Adrenal gland (tissue), 12 donors: ENCODE data around the gene GPBAR1. TPM values are rescaled to one million over a fixed set of nuclear protein-coding genes. Genes with fewer than 3 reads are reported as not detected.

Experiments
- DNase-seq, 7 donors: peaks; one replicate each; pipeline ENCODE4 v3.0.0-alpha.2; 2019 to 2020
- H3K27ac ChIP-seq, 5 donors: fragments of 200-600 bp; sonication (generic) in 4 of 5; 1 replicate in 3 of 5; 2 replicates in 2 of 5; pipeline versions ENCODE4 v1.5.1 to v1.8.0; 2016 to 2020; ENCODE audit warnings: mild to moderate bottlenecking in 1 of 5
- H3K27me3 ChIP-seq: fragments of 200-600 bp; 2 replicates; pipeline ENCODE4 v1.8.0; 2021
- H3K36me3 ChIP-seq, 2 donors: fragments of 200-600 bp; replicated peaks in 1 of 2; 1 replicate in 1 of 2; 2 replicates in 1 of 2; pipeline versions ENCODE4 v1.5.1 to v1.8.0; 2018 to 2022
- H3K4me1 ChIP-seq, 2 donors: fragments of 200-600 bp; replicated peaks in 1 of 2; 1 replicate in 1 of 2; 2 replicates in 1 of 2; pipeline versions ENCODE4 v1.5.1 to v1.8.0; 2018 to 2021
- H3K4me3 ChIP-seq, 4 donors: fragments of 200-600 bp; sonication (generic) in 3 of 4; one replicate each; pipeline ENCODE4 v1.5.1; 2016 to 2018
- H3K9me3 ChIP-seq, 3 donors: fragments of 200-600 bp; sonication (generic) in 1 of 3; replicated peaks in 1 of 3; 1 replicate in 2 of 3; 2 replicates in 1 of 3; pipeline versions ENCODE4 v1.5.1 to v1.8.0; 2016 to 2021
- CTCF ChIP-seq, 6 experiments: fragments of 450-650 bp in 4 of 6; fragments of 200-600 bp in 2 of 6; sonication (generic) in 1 of 6; IDR thresholded peaks; 1 replicate in 5 of 6; 2 replicates in 1 of 6; pipeline versions ENCODE4 v1.5.1 to v1.8.0; 2016 to 2021; ENCODE audit warnings: antibody characterized with exemption in 6 of 6, mild to moderate bottlenecking in 2 of 6, moderate library complexity in 1 of 6
- POLR2A ChIP-seq, 2 donors: fragments of 450-650 bp; IDR thresholded peaks; one replicate each; pipeline ENCODE4 v1.6.1; 2017; ENCODE audit warnings: antibody characterized with exemption in 2 of 2, mild to moderate bottlenecking in 2 of 2, moderate library complexity in 1 of 2
- whole genome bisulfite sequencing, 4 donors: extraction: QIAGEN DNeasy Blood & Tissue Kit in 2 of 4; methylation state at CpG; one replicate each; pipeline versions ENCODE4 v1.1.5 to v1.1.7; 2013 to 2017; 5-methylcytosine and 5-hydroxymethylcytosine counted together
- intact Hi-C, 2 donors: fragments of 100-400 bp; cut with DNase I; formaldehyde crosslinking; loops; one replicate each; pipeline versions ENCODE4 v1.14.1 to v1.15.0; 2022 to 2023
- polyA plus RNA-seq, 3 donors: library from polyadenylated mRNA; stranded (reverse); fragments of 200-250 nt in 2 of 3; fragments of 350-450 nt in 1 of 3; fragmentation: Illumina TruSeq in 1 of 3; extraction: RNeasy Lipid Tissue Mini Kit (QIAGEN cat#74804) in 1 of 3; gene quantifications; one replicate each; pipeline ENCODE4 v1.2.3, GENCODE V29; 2013 to 2014
- total RNA-seq, 9 donors: library from RNA; depleted of rRNA in 4 of 9; stranded (reverse); fragments of >200 nt in 4 of 9; fragments of 120-200 nt in 1 of 9; fragmentation: NEBNext Ultra II Directional in 1 of 9; extraction: Animal tissue kit (Norgen Biotek cat#: 25700) in 1 of 9; gene quantifications; one replicate each; pipeline versions ENCODE4 v1.1.0 to v1.2.4, GENCODE V29; 2013 to 2023
- donor health status: healthy with polysubstance abuse.
- donor health status: Bipolar disorder and iron deficiency.
- donor health status: DM: yes; HTN: yes; CAD: no.
- donor health status: DM: no; HTN: no; CAD: no.
- donor health status: DM: no; HTN: no; CAD: no.
- donor health status: DM: yes; HTN: yes; CAD: no.

Gene GPBAR1
- total and polyA plus RNA-seq, 12 donors: 0.11 to 15.3 (median 2.9) TPM

GRCh38 chr2:218259099-218259961 is 1.5 kb upstream of the GPBAR1 start:
- peak overlapping the region in 4 of 5 donors; percentile 33 to 89 (median 64) for H3K27ac ChIP-seq
- peaks cover 0 to 32% of the 10 kb centered on the region in 2 donors for H3K36me3 ChIP-seq
- 52 to 67% (median 57%) methylated on average over 9 to 15 of the region's 15 CpGs for WGBS, 4 donors
- TF ChIP-seq POLR2A (IDR thresholded peaks at IDR 0.05) (no peak), CTCF (IDR thresholded peaks at IDR 0.05) (no peak)
- no peak overlapping the region for H3K4me3 ChIP-seq
- peak in 3 of 7 donors; percentile 20 to 66 (median 49) for DNase-seq
- H3K4me1 ChIP-seq: peaks cover 4 to 23% of the 10 kb centered on the region in 2 donors
- intact Hi-C loops: loop anchor here in 1 of 2 donors (5.0 kb wide), 1 partner anchor 72 kb away; no protein-coding TSS in a partner anchor
- H3K27me3 ChIP-seq: no peaks in the 10 kb centered on the region
- no peaks in the 10 kb centered on the region for H3K9me3 ChIP-seq

- Histone ChIP-seq H3K36me3 (peaks cover 0 to 32% of the 10 kb centered on the region in 2 donors), H3K4me3 (no peak overlapping the region), H3K4me1 (peaks cover 4 to 23% of the 10 kb centered on the region in 2 donors), H3K27me3 (no peaks in the 10 kb centered on the region), H3K9me3 (no peaks in the 10 kb centered on the region), H3K27ac (peak overlapping the region in 2 of 5 donors; percentile 80 to 89)
- no peak for TF ChIP-seq CTCF (IDR thresholded peaks at IDR 0.05)
- TF ChIP-seq POLR2A (IDR thresholded peaks at IDR 0.05): no peak
- intact Hi-C loops: loop anchor here in 1 of 2 donors (5.0 kb wide), 1 partner anchor 73 kb away; no protein-coding TSS in a partner anchor
- DNase-seq: no peak
- WGBS, 4 donors: 87 to 94% (median 90%) methylated on average over 5 of the region's 5 CpGs
Observed at GRCh38 chr2:218260166-218260565, 649 bp upstream of the GPBAR1 start.

- H3K9me3 ChIP-seq: no peaks in the 10 kb centered on the region
- H3K27me3 ChIP-seq: no peaks in the 10 kb centered on the region
- DNase-seq: no peak
- peaks cover 4 to 23% of the 10 kb centered on the region in 2 donors for H3K4me1 ChIP-seq
- H3K36me3 ChIP-seq: peaks cover 0 to 36% of the 10 kb centered on the region in 2 donors
- TF ChIP-seq CTCF (IDR thresholded peaks at IDR 0.05): no peak
- no peak for TF ChIP-seq POLR2A (IDR thresholded peaks at IDR 0.05)
- H3K4me3 ChIP-seq: no peak overlapping the region
- H3K27ac ChIP-seq: peak overlapping the region in 2 of 5 donors; percentile 56 to 89
- intact Hi-C loops: loop anchor here in 1 of 2 donors (5.0 kb wide), 1 partner anchor 74 kb away; no protein-coding TSS in a partner anchor
- 47 to 59% (median 54%) methylated on average over 5 to 8 of the region's 8 CpGs for WGBS, 4 donors
Observed at GRCh38 chr2:218261423-218262236, 815 bp downstream of the GPBAR1 start.

- H3K4me1 ChIP-seq: peaks cover 4 to 23% of the 10 kb centered on the region in 2 donors
Observed at GRCh38 chr2:218262237-218262600, 1.4 kb downstream of the GPBAR1 start.

More at GRCh38 chr2:218262237-218262600, 1.4 kb downstream of the GPBAR1 start:
- TF ChIP-seq CTCF (IDR thresholded peaks at IDR 0.05): no peak
- Histone ChIP-seq H3K36me3 (peaks cover 0 to 41% of the 10 kb centered on the region in 2 donors), H3K27me3 (no peaks in the 10 kb centered on the region), H3K9me3 (no peaks in the 10 kb centered on the region), H3K27ac (peak overlapping the region in 1 of 5 donors; percentile 89), H3K4me3 (no peak overlapping the region)
- 83 to 90% (median 84%) methylated on average over 5 to 6 of the region's 6 CpGs for WGBS, 4 donors
- no peak for DNase-seq
- intact Hi-C loops: loop anchor here in 1 of 2 donors (5.0 kb wide), 1 partner anchor 75 kb away; no protein-coding TSS in a partner anchor
